Stimulated activated CD8-positive, alpha-beta memory T cell treated with anti-CD3 and anti-CD28 coated beads, Interleukin-15, amount 100 ng/mL, for 4 hours (primary cell): ENCODE data around the gene PIMREG.
"Not testable (repeated sequence)": the region's sequence is repeated elsewhere in the genome, so short reads cannot be mapped to it uniquely, and the experiment has no call there.

ENCODE experiments used
- DNase-seq, 2 donors: peaks; one replicate each; pipeline ENCODE4 v3.0.0-alpha.2; 2020; ENCODE audit warnings: low read depth in 2 of 2

The PIMREG gene

GRCh38 chr17:6477831-6478383 is 33.7 kb downstream of the PIMREG start:
- DNase-seq: no peak

- DNase-seq: no peak
Observed at GRCh38 chr17:6478486-6478885, 34.2 kb downstream of the PIMREG start.

- no peak for DNase-seq
Observed at GRCh38 chr17:6479622-6480302, 35.5 kb downstream of the PIMREG start.

- DNase-seq: no peak
Observed at GRCh38 chr17:6480303-6480675, 36.0 kb downstream of the PIMREG start.

- DNase-seq: no peak
Observed at GRCh38 chr17:6482105-6482455, 37.8 kb downstream of the PIMREG start.

- not testable (repeated sequence) for DNase-seq
Observed at GRCh38 chr17:6482796-6483195, 38.5 kb downstream of the PIMREG start.

GRCh38 chr17:6483507-6483906 is 39.3 kb downstream of the PIMREG start:
- no peak for DNase-seq

GRCh38 chr17:6485646-6486412 is 41.6 kb downstream of the PIMREG start:
- DNase-seq: no peak

GRCh38 chr17:6487251-6488007 is 43.2 kb downstream of the PIMREG start:
- DNase-seq: no peak

- no peak for DNase-seq
Observed at GRCh38 chr17:6488008-6488539, 43.8 kb downstream of the PIMREG start.

GRCh38 chr17:6489016-6489550 is 44.8 kb downstream of the PIMREG start:
- DNase-seq: no peak

- no peak for DNase-seq
Observed at GRCh38 chr17:6491071-6491700, 46.9 kb downstream of the PIMREG start.

GRCh38 chr17:6492892-6493674 is 48.8 kb downstream of the PIMREG start:
- no peak for DNase-seq

- no peak for DNase-seq
Observed at GRCh38 chr17:6494239-6494941, 50.1 kb downstream of the PIMREG start.

- no peak for DNase-seq
Observed at GRCh38 chr17:6495450-6496115, 51.3 kb downstream of the PIMREG start.

- no peak for DNase-seq
Observed at GRCh38 chr17:6496116-6496481, 51.8 kb downstream of the PIMREG start.

GRCh38 chr17:6496640-6497441 is 52.6 kb downstream of the PIMREG start:
- no peak for DNase-seq

- no peak for DNase-seq
Observed at GRCh38 chr17:6497496-6498221, 53.4 kb downstream of the PIMREG start.
